Measurements from ENCODE around the gene TPRN. TPM values are rescaled to one million over a fixed set of nuclear protein-coding genes. Genes with fewer than 3 reads are reported as not detected.

Gene TPRN
- total RNA-seq, 1 experiment from 2014 or later, result 43.1 TPM

DNA sequence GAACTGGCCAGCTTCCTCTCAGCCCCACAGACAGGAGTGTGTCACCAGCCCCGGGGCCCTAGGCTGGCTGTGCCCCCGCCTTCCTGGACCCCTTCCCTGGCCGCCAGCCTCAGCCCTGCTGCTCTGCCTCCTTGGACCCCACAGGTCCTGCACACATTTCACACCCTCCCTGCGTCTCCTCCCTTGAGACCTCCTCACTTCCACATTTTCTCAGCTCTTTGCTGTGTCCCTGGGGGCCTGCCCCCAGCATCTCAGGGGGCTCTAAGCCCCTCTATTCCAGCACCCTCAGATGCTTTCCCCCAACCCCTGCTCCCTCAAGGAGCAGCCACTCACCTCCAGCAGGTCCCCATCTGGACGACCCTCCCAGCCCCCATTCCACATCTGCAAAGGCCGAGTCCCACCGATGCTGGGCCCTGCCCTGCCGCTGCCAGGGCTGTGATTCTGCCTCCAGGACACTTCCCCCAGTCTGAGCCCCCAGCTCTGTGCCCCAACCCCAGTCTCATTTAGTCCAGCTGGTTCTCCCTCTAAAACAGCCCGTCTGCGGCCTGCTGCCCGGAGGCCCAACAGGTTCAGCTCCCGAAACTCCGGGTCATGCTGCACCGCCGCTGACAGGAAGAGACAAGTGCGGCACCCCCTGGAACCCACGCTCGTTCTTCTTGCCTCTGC is 34.4 kb upstream of the TPRN start (continued):
- TF ChIP-seq, protein P1, sequence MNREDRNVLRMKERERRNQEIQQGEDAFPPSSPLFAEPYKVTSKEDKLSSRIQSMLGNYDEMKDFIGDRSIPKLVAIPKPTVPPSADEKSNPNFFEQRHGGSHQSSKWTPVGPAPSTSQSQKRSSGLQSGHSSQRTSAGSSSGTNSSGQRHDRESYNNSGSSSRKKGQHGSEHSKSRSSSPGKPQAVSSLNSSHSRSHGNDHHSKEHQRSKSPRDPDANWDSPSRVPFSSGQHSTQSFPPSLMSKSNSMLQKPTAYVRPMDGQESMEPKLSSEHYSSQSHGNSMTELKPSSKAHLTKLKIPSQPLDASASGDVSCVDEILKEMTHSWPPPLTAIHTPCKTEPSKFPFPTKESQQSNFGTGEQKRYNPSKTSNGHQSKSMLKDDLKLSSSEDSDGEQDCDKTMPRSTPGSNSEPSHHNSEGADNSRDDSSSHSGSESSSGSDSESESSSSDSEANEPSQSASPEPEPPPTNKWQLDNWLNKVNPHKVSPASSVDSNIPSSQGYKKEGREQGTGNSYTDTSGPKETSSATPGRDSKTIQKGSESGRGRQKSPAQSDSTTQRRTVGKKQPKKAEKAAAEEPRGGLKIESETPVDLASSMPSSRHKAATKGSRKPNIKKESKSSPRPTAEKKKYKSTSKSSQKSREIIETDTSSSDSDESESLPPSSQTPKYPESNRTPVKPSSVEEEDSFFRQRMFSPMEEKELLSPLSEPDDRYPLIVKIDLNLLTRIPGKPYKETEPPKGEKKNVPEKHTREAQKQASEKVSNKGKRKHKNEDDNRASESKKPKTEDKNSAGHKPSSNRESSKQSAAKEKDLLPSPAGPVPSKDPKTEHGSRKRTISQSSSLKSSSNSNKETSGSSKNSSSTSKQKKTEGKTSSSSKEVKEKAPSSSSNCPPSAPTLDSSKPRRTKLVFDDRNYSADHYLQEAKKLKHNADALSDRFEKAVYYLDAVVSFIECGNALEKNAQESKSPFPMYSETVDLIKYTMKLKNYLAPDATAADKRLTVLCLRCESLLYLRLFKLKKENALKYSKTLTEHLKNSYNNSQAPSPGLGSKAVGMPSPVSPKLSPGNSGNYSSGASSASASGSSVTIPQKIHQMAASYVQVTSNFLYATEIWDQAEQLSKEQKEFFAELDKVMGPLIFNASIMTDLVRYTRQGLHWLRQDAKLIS (CRISPR knock-in tag; IDR thresholded peaks at IDR 0.05; ENCODE audit: borderline replicate concordance), result no peak

DNA sequence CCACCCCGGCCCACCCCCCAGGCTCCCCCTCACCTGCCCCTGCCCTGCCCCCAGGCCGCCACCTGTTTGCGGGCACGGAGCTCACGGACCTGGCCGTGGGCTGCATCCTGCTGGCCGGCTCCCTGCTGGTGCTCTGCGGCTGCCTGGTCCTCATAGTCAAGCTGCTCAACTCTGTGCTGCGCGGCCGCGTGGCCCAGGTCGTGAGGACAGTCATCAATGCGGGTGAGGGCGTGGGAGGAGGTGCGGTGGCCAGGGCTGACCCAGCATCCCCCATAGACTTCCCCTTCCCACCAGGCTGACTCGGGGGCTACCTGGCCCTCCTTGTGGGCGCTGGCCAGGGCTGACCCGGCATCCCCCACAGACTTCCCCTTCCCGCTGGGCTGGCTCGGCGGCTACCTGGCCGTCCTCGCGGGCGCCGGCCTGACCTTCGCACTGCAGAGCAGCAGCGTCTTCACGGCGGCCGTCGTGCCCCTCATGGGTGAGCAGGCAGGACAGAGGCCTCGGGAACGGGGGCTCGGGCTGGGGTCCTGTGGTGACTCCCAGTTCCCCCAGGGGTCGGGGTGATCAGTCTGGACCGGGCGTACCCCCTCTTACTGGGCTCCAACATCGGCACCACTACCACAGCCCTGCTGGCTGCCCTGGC is 33.6 kb upstream of the TPRN start:
- Mint-ChIP-seq H3K9me3 (no peaks in the 10 kb centered on the region), H3K27ac (no peak overlapping the region), H3K27me3 (ENCODE audit: low read depth) (no peaks in the 10 kb centered on the region), H3K36me3 (no peaks in the 10 kb centered on the region), H3K4me1 (peaks cover 18% of the 10 kb centered on the region), H3K4me3 (no peak overlapping the region)
- ATAC-seq (no peak), DNase-seq (ENCODE audit: low spot score) (no peak)
- CTCF ChIA-PET, result interaction anchor here (0.5 to 4.6 kb wide), 11 partner anchors 10 to 205 kb away, joined by 3 to 143 read pairs (median 3); partner anchors contain the start of genes CYSRT1, NPDC1, RNF208 and RNF224
- POLR2A ChIA-PET, result no interaction called here
- no peak for TF ChIP-seq ZBTB21 (CRISPR knock-in tag; IDR thresholded peaks at IDR 0.05; ENCODE audit: borderline replicate concordance)
- TF ChIP-seq FOXP1 (CRISPR knock-in tag; IDR thresholded peaks at IDR 0.05; ENCODE audit: borderline replicate concordance), result 0 out of 2 replicates have a peak, but pooled peaks have one; percentile 20

DNA sequence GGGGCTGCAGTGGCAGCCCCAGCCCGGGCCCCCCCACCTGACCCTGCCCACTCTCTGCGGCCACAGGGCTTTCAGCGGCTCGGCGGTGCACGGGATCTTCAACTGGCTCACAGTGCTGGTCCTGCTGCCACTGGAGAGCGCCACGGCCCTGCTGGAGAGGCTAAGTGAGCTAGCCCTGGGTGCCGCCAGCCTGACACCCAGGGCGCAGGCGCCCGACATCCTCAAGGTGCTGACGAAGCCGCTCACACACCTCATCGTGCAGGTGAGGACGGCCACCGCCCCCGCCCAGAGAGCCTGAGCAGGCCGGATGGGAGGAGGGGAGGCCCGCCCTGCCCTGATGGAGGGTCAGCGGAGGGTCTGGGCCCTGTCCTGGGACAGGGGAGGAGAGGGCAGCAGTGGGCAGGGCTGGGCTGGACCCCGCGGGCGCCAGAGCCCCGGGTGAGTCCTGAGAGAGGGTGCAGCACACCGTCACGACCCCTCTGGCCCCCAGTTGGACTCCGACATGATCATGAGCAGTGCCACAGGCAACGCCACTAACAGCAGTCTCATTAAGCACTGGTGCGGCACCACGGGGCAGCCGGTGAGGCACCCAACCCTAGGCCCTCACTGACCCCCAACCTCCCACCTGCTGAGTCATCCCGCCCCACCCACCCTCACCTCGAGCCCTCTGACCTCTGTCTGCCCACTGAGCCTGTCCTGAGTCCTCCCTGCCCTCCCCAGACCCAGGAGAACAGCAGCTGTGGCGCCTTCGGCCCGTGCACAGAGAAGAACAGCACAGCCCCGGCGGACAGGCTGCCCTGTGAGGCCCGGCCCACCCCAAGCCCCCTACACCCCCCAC is 32.8 kb upstream of the TPRN start:
- Mint-ChIP-seq H3K9me3 (no peaks in the 10 kb centered on the region), H3K4me3 (no peak overlapping the region), H3K4me1 (peaks cover 13% of the 10 kb centered on the region), H3K27ac (no peak overlapping the region), H3K36me3 (no peaks in the 10 kb centered on the region), H3K27me3 (ENCODE audit: low read depth) (no peaks in the 10 kb centered on the region)
- no peak for TF ChIP-seq ETV6 (CRISPR knock-in tag; IDR thresholded peaks at IDR 0.05)
- no peak for TF ChIP-seq ZNF671 (CRISPR knock-in tag; IDR thresholded peaks at IDR 0.05)
- TF ChIP-seq ZNF121 (CRISPR knock-in tag; IDR thresholded peaks at IDR 0.05), result no peak
- TF ChIP-seq NR3C1 (CRISPR knock-in tag; conservative IDR thresholded peaks at IDR 0.05; ENCODE audit: low read depth), result no peak
- no peak for TF ChIP-seq SP1 (CRISPR knock-in tag; conservative IDR thresholded peaks at IDR 0.05)
- no peak for TF ChIP-seq GRHL2 (CRISPR knock-in tag; IDR thresholded peaks at IDR 0.05; ENCODE audit: insufficient replicate concordance, severe bottlenecking)
- TF ChIP-seq, protein P2, sequence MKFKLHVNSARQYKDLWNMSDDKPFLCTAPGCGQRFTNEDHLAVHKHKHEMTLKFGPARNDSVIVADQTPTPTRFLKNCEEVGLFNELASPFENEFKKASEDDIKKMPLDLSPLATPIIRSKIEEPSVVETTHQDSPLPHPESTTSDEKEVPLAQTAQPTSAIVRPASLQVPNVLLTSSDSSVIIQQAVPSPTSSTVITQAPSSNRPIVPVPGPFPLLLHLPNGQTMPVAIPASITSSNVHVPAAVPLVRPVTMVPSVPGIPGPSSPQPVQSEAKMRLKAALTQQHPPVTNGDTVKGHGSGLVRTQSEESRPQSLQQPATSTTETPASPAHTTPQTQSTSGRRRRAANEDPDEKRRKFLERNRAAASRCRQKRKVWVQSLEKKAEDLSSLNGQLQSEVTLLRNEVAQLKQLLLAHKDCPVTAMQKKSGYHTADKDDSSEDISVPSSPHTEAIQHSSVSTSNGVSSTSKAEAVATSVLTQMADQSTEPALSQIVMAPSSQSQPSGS (CRISPR knock-in tag; IDR thresholded peaks at IDR 0.05; ENCODE audit: borderline replicate concordance, low read depth), result no peak
- TF ChIP-seq TP53 (CRISPR knock-in tag; IDR thresholded peaks at IDR 0.05), result no peak
- no peak for TF ChIP-seq MYBL2 (CRISPR knock-in tag; IDR thresholded peaks at IDR 0.05)
- no peak for TF ChIP-seq FOXK1 (CRISPR knock-in tag; IDR thresholded peaks at IDR 0.05)
- no peak for TF ChIP-seq IRF2 (CRISPR knock-in tag; IDR thresholded peaks at IDR 0.05; ENCODE audit: borderline replicate concordance, low read depth)
- TF ChIP-seq, protein P3, sequence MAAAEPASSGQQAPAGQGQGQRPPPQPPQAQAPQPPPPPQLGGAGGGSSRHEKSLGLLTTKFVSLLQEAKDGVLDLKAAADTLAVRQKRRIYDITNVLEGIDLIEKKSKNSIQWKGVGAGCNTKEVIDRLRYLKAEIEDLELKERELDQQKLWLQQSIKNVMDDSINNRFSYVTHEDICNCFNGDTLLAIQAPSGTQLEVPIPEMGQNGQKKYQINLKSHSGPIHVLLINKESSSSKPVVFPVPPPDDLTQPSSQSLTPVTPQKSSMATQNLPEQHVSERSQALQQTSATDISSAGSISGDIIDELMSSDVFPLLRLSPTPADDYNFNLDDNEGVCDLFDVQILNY (CRISPR knock-in tag; IDR thresholded peaks at IDR 0.05), result no peak
- ChIA-PET POLR2A (no interaction called here), CTCF (interaction anchor here (0.5 to 4.6 kb wide), 8 partner anchors 9 to 187 kb away, joined by 3 to 143 read pairs (median 3); partner anchors contain the start of genes CYSRT1, NPDC1, RNF208 and RNF224)
- DNase-seq (ENCODE audit: low spot score) (no peak), ATAC-seq (no peak)

Measured in WTC11 (cell line).